ENCODE results near the gene KCNK4.

GRCh38 chr11:64305075-64305690 lies 14.1 kb downstream of the KCNK4 start, which contains the start of gene ESRRA:
- no peak for TF ChIP-seq MAX (IDR thresholded peaks at IDR 0.05)
- no peak for TF ChIP-seq FOXM1 (IDR thresholded peaks at IDR 0.05; ENCODE audit: borderline replicate concordance, low read depth)
- no peak for TF ChIP-seq EP300 (IDR thresholded peaks at IDR 0.05; ENCODE audit: borderline replicate concordance)

All from Ishikawa (cell line).